Esophagus muscularis mucosa (tissue), 4 donors: ENCODE data around the gene PXN.

Experiments used
- CTCF ChIP-seq, 3 experiments: fragments of 200-600 bp in 2 of 3; fragments of 450-650 bp in 1 of 3; sonication (generic) in 2 of 3; IDR thresholded peaks; one replicate each; pipeline ENCODE4 v1.5.1; 2017 to 2019; ENCODE audit warnings: antibody characterized with exemption in 3 of 3, mild to moderate bottlenecking in 2 of 3, moderate library complexity in 1 of 3
- EP300 ChIP-seq: sonication (generic); formaldehyde crosslinking; IDR thresholded peaks from one replicate; pipeline ENCODE4 v1.6.1; 2017; ENCODE audit warnings: antibody characterized with exemption
- POLR2A ChIP-seq: fragments of 450-650 bp; IDR thresholded peaks from one replicate; pipeline ENCODE4 v1.6.1; 2017; ENCODE audit warnings: antibody characterized with exemption, moderate library complexity, mild to moderate bottlenecking, low read depth
- POLR2AphosphoS5 ChIP-seq, 2 donors: sonication (generic); formaldehyde crosslinking; IDR thresholded peaks; one replicate each; pipeline ENCODE4 v1.6.1; 2017; ENCODE audit warnings: antibody characterized with exemption in 2 of 2

DNA sequence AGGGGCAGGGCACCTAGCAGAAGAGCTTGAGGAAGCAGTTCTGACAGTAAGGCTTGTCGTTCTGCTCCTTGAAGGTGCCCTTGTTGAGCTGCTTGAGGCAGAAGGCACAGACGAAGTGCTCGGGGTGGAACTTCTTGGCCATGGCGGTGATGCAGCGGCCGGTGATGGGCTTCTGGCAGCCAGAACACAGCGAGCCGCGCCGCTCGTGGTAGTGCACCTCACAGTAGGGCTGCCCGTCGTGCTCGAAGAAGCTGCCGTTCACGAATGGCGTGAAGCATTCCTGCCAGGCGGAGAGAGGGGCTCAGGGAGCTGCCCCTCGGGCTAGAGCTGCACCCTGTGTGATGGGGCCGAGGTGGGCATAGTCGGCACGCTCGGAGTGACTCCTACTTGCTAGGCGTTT is 53.2 kb downstream of the PXN start:
- no peak for TF ChIP-seq CTCF (IDR thresholded peaks at IDR 0.05)
- TF ChIP-seq EP300: no peak
- TF ChIP-seq POLR2A: no peak
- TF ChIP-seq POLR2AphosphoS5 (IDR thresholded peaks at IDR 0.05): no peak
